ENCODE measurements around the gene PAPPA.

PAPPA gene

DNA sequence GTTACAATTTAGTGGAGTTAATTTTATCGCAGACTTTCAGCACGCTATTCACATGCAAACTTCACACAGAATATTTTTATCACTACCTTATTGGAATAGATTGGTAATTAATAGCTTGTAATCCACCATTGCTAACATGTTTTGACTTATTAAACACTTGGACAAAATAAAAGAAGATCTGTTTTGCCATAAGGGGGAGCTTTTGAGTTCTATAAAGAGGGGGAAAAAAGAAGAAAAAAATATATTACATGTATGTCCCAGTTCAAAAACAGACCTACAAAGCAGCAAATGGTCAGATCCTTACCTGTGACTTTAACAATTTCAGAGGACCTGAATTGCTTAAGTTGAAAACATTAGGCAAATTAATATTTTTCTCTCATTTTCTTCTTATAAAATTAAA, 1.2 kb upstream of the PAPPA start:
- Histone ChIP-seq H3K9ac (ENCODE audit: low read depth, low read length, poor library complexity, severe bottlenecking) (no peak overlapping the region), H3K9me2 (replicated peaks; ENCODE audit: low read depth, low read length) (no peaks in the 10 kb centered on the region), H3K79me2 (ENCODE audit: insufficient read depth, low read length) (no peaks in the 10 kb centered on the region), H3K9me3 (ENCODE audit: insufficient read depth, low read depth, low read length) (no peaks in the 10 kb centered on the region), H3K4me1 (ENCODE audit: insufficient read depth, low read length, poor library complexity, severe bottlenecking) (no peaks in the 10 kb centered on the region), H4K20me1 (ENCODE audit: insufficient read depth, low read length, poor library complexity, severe bottlenecking) (no peaks in the 10 kb centered on the region), H2AFZ (ENCODE audit: low read length) (no peak overlapping the region), H3K4me2 (ENCODE audit: low read depth, low read length, poor library complexity, severe bottlenecking) (no peak overlapping the region), H3K36me3 (ENCODE audit: insufficient read depth, low read length) (no peaks in the 10 kb centered on the region), H3F3A (ENCODE audit: low read depth) (no peaks in the 10 kb centered on the region), H3K27me3 (ENCODE audit: insufficient read depth, low read length, poor library complexity, severe bottlenecking) (no peaks in the 10 kb centered on the region), H3K4me3 (ENCODE audit: low read length, poor library complexity, severe bottlenecking) (no peak overlapping the region)
- TF ChIP-seq, protein P1, sequence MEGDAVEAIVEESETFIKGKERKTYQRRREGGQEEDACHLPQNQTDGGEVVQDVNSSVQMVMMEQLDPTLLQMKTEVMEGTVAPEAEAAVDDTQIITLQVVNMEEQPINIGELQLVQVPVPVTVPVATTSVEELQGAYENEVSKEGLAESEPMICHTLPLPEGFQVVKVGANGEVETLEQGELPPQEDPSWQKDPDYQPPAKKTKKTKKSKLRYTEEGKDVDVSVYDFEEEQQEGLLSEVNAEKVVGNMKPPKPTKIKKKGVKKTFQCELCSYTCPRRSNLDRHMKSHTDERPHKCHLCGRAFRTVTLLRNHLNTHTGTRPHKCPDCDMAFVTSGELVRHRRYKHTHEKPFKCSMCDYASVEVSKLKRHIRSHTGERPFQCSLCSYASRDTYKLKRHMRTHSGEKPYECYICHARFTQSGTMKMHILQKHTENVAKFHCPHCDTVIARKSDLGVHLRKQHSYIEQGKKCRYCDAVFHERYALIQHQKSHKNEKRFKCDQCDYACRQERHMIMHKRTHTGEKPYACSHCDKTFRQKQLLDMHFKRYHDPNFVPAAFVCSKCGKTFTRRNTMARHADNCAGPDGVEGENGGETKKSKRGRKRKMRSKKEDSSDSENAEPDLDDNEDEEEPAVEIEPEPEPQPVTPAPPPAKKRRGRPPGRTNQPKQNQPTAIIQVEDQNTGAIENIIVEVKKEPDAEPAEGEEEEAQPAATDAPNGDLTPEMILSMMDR (conservative IDR thresholded peaks at IDR 0.05; ENCODE audit: low read length), result peak; percentile 29; the same call in 1 of the 2 replicates
- TF ChIP-seq EZH2phosphoT487 (IDR thresholded peaks at IDR 0.05; ENCODE audit: borderline replicate concordance), result no peak

DNA sequence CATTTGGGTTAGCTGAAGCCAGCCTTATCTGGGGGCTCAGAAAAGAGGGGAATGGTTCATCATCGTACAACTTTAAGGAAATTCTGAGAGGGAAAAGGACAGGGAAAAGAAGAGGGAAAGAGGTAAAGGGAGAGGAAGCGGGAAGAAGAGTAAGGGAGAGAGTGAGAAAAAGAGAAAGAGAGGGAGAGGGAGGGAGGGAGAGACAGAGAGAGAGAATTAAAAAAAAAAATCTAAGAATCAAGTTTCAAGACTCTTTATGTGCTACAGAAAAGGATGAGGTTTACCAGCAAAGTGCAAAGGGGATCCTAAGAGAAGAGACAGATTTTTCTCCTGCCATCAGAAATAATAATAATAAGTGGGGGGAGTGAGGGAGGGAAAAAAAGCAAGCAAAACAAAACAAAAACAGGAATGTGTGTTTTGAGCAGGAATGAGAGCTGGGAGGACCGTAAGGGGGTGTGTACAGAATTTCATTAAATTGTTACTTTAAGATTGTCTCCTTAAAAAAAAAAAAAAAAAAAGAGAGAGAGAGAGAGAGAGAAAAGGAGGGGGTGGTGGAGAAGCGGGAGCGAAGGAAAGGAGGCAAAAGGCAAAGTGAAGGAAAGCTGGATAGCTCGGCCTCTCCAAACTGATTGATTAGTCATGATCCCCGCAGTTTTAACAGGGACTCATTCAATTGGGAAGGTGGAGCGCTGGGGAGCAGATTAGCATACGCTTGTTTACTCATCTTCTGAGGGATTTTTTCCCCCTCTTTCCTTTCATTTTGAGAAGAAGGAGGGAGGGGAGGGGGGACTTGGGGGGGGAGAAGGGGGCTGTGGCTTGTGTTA, 438 bp upstream of the PAPPA start:
- Histone ChIP-seq H3K4me3 (ENCODE audit: low read length, poor library complexity, severe bottlenecking) (no peak overlapping the region), H3F3A (ENCODE audit: low read depth) (no peaks in the 10 kb centered on the region), H3K36me3 (ENCODE audit: insufficient read depth, low read length) (no peaks in the 10 kb centered on the region), H2AFZ (ENCODE audit: low read length) (no peak overlapping the region), H3K4me2 (ENCODE audit: low read depth, low read length, poor library complexity, severe bottlenecking) (no peak overlapping the region), H3K9ac (ENCODE audit: low read depth, low read length, poor library complexity, severe bottlenecking) (no peak overlapping the region), H3K9me3 (ENCODE audit: insufficient read depth, low read depth, low read length) (no peaks in the 10 kb centered on the region), H3K9me2 (replicated peaks; ENCODE audit: low read depth, low read length) (no peaks in the 10 kb centered on the region), H3K4me1 (ENCODE audit: insufficient read depth, low read length, poor library complexity, severe bottlenecking) (no peaks in the 10 kb centered on the region), H3K79me2 (ENCODE audit: insufficient read depth, low read length) (no peaks in the 10 kb centered on the region), H4K20me1 (ENCODE audit: insufficient read depth, low read length, poor library complexity, severe bottlenecking) (no peaks in the 10 kb centered on the region), H3K27me3 (ENCODE audit: insufficient read depth, low read length, poor library complexity, severe bottlenecking) (no peaks in the 10 kb centered on the region)
- TF ChIP-seq, protein P1 (conservative IDR thresholded peaks at IDR 0.05; ENCODE audit: low read length), result no peak
- no peak for TF ChIP-seq EZH2phosphoT487 (IDR thresholded peaks at IDR 0.05; ENCODE audit: borderline replicate concordance)

DNA sequence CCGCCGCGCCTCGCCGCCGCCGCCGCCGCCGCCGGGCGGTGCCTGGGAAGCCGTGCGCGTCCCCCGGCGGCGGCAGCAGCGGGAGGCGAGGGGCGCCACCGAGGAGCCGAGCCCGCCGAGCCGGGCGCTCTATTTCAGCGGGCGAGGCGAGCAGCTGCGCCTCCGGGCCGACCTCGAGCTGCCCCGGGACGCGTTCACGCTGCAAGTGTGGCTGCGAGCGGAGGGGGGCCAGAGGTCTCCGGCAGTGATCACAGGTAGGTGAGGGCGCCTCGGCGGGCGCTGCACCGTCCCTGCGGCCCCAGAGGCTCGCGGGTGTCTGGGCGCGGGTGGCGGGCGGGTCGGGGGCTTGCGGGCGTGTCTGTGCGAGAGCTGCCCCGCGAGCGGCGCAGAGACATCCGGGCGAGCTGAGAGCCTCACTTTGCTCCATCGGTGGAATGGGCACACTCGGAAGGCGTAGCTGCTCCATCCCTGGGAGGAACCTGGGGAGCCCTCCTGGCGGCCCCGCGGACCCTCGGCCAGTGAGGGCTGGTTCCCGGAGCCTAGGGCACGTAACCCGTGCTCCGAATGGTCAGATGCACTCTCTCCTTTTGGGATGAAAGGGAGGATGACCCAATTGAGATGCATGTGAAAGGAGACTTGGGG, 864 bp downstream of the PAPPA start:
- H3K4me3 ChIP-seq (ENCODE audit: low read length, poor library complexity, severe bottlenecking), result no peak overlapping the region

More for the DNA sequence above, 864 bp downstream of the PAPPA start:
- Histone ChIP-seq H3K27me3 (ENCODE audit: insufficient read depth, low read length, poor library complexity, severe bottlenecking) (no peaks in the 10 kb centered on the region), H3K36me3 (ENCODE audit: insufficient read depth, low read length) (no peaks in the 10 kb centered on the region), H3K9me2 (replicated peaks; ENCODE audit: low read depth, low read length) (no peaks in the 10 kb centered on the region), H3K4me2 (ENCODE audit: low read depth, low read length, poor library complexity, severe bottlenecking) (no peak overlapping the region), H3K4me1 (ENCODE audit: insufficient read depth, low read length, poor library complexity, severe bottlenecking) (no peaks in the 10 kb centered on the region), H3F3A (ENCODE audit: low read depth) (no peaks in the 10 kb centered on the region), H2AFZ (ENCODE audit: low read length) (no peak overlapping the region), H4K20me1 (ENCODE audit: insufficient read depth, low read length, poor library complexity, severe bottlenecking) (no peaks in the 10 kb centered on the region), H3K79me2 (ENCODE audit: insufficient read depth, low read length) (no peaks in the 10 kb centered on the region), H3K9ac (ENCODE audit: low read depth, low read length, poor library complexity, severe bottlenecking) (no peak overlapping the region), H3K9me3 (ENCODE audit: insufficient read depth, low read depth, low read length) (no peaks in the 10 kb centered on the region)
- TF ChIP-seq, protein P1 (conservative IDR thresholded peaks at IDR 0.05; ENCODE audit: low read length), result no peak
- TF ChIP-seq EZH2phosphoT487 (IDR thresholded peaks at IDR 0.05; ENCODE audit: borderline replicate concordance), result no peak
